Ovary (tissue), 9 donors: ENCODE data around the gene CYP2S1. TPM values are rescaled to one million over a fixed set of nuclear protein-coding genes. Genes with fewer than 3 reads are reported as not detected.

Experiments
- DNase-seq, 5 donors: peaks; one replicate each; pipeline ENCODE4 v3.0.0-alpha.2; 2019 to 2020
- H3K27ac ChIP-seq, 2 donors: fragments of 200-600 bp; one replicate each; pipeline versions ENCODE4 v1.5.1 to v1.8.0; 2019 to 2022
- H3K27me3 ChIP-seq: fragments of 200-600 bp; one replicate; pipeline ENCODE4 v1.8.0; 2022
- H3K36me3 ChIP-seq: fragments of 200-600 bp; sonication (generic); one replicate; pipeline ENCODE4 v1.5.1; 2019
- H3K4me1 ChIP-seq: one replicate; pipeline ENCODE4 v1.8.1; 2013; ENCODE audit warnings: mild to moderate bottlenecking, moderate library complexity; ENCODE audit not compliant: insufficient read depth
- H3K4me3 ChIP-seq: fragments of 200-600 bp; sonication (generic); one replicate; pipeline ENCODE4 v1.5.1; 2017
- H3K9me3 ChIP-seq, 2 donors: fragments of 200-600 bp in 1 of 2; sonication (generic) in 1 of 2; one replicate each; pipeline versions ENCODE4 v1.5.1 to v1.8.1; 2013 to 2019; ENCODE audit warnings: mild to moderate bottlenecking in 1 of 2, moderate library complexity in 1 of 2
- CTCF ChIP-seq, 3 donors: fragments of 450-650 bp in 2 of 3; fragments of 200-600 bp in 1 of 3; IDR thresholded peaks; one replicate each; pipeline versions ENCODE4 v1.5.1 to v1.8.0; 2016 to 2022; ENCODE audit warnings: antibody characterized with exemption in 3 of 3, mild to moderate bottlenecking in 1 of 3
- EP300 ChIP-seq: sonication (generic); formaldehyde crosslinking; IDR thresholded peaks from one replicate; pipeline ENCODE4 v1.6.1; 2017; ENCODE audit warnings: antibody characterized with exemption
- POLR2A ChIP-seq: fragments of 450-650 bp; IDR thresholded peaks from one replicate; pipeline ENCODE4 v1.6.1; 2017; ENCODE audit warnings: antibody characterized with exemption, mild to moderate bottlenecking, moderate library complexity
- WGBS, 3 donors: extraction: QIAGEN DNeasy Blood & Tissue Kit in 1 of 3; methylation state at CpG; one replicate each; pipeline versions ENCODE4 v1.1.5 to v1.1.7; 2013 to 2017; 5-methylcytosine and 5-hydroxymethylcytosine counted together
- intact Hi-C, 4 donors: fragments of 100-400 bp; cut with DNase I; formaldehyde crosslinking; loops; one replicate each; pipeline versions ENCODE4 v1.11.0 to v1.15.1; 2022 to 2023
- polyA plus RNA-seq, 2 donors: library from polyadenylated mRNA; stranded (reverse); fragments of 200-250 nt in 1 of 2; fragments of 350-450 nt in 1 of 2; fragmentation: Illumina TruSeq in 1 of 2; extraction: RNeasy Lipid Tissue Mini Kit (QIAGEN cat#74804) in 1 of 2; gene quantifications; one replicate each; pipeline ENCODE4 v1.2.3, GENCODE V29; 2013 to 2014
- total RNA-seq, 7 donors: library from RNA; depleted of rRNA in 2 of 7; stranded (reverse); fragments of >200 nt in 2 of 7; fragmentation: NEBNext Ultra II Directional in 3 of 7; extraction: Animal tissue kit (Norgen Biotek cat#: 25700) in 3 of 7; gene quantifications; one replicate each; pipeline versions ENCODE4 v1.1.0 to v1.2.4, GENCODE V29; 2016 to 2023
- donor health status: DM: no; HTN: no; CAD: no; lungs with moderate emphysema.
- donor health status: DM: no; HTN: no; CAD: no.
- donor health status: Bipolar disorder and iron deficiency.
- donor health status: DM: yes; HTN: yes; CAD: no.
- donor health status: DM: no; HTN: no; CAD: no.
- donor health status: DM: yes; HTN: yes; CAD: no.

Gene CYP2S1
- total and polyA plus RNA-seq, 9 donors = 0.15 to 6.9 (median 1.1) TPM

- H3K36me3 ChIP-seq = no peaks in the 10 kb centered on the region
- H3K27ac ChIP-seq = no peak overlapping the region
- H3K9me3 ChIP-seq = no peaks in the 10 kb centered on the region
- intact Hi-C loops = no loop called here
- H3K27me3 ChIP-seq = no peaks in the 10 kb centered on the region
- no peak for TF ChIP-seq EP300
- TF ChIP-seq POLR2A = no peak
- no peak for TF ChIP-seq CTCF (IDR thresholded peaks at IDR 0.05)
- H3K4me1 ChIP-seq = no peaks in the 10 kb centered on the region
- no peak overlapping the region for H3K4me3 ChIP-seq
- 84 to 85% (median 84%) methylated on average over 10 of the region's 10 CpGs for WGBS, 3 donors
- no peak for DNase-seq
Measured at GRCh38 chr19:41238244-41238643, 45.2 kb downstream of the CYP2S1 start.

- no peak for DNase-seq
- Histone ChIP-seq H3K27me3 (no peaks in the 10 kb centered on the region), H3K4me3 (no peak overlapping the region), H3K36me3 (no peaks in the 10 kb centered on the region), H3K4me1 (no peaks in the 10 kb centered on the region), H3K27ac (no peak overlapping the region), H3K9me3 (no peaks in the 10 kb centered on the region)
- WGBS, 3 donors = 83 to 95% (median 91%) methylated on average over 9 of the region's 9 CpGs
- intact Hi-C loops = no loop called here
- TF ChIP-seq POLR2A (no peak), EP300 (no peak), CTCF (IDR thresholded peaks at IDR 0.05) (no peak)
Measured at GRCh38 chr19:41239363-41239762, 46.3 kb downstream of the CYP2S1 start.

DNA sequence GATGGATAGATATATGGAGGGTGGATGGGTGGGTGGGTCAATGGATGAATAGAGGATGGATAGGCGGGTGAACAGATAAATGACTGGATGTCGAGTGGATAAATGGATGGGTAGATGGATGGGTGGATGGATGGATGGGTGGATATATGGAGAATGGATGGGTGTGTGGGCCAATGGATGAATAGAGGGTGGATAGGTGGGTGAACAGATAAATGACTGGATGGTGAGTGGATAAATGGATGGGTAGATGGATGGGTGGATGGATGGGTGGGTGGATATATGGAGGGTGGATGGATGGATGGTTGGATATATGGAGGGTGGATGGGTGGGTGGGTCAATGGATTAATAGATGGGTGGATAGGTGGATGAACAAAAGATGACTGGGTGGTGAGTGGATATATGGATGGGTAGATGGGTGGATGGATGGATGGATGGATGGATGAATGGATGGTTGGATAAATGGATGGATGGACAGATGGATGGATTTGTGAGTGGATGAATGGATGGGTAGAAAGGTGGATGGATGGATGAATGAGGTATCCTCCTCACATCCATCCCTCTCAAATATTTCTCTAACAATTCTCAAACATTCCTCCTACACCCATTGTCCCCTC lies 47.0 kb downstream of the CYP2S1 start:
- Histone ChIP-seq H3K27ac (no peak overlapping the region), H3K4me1 (no peaks in the 10 kb centered on the region), H3K36me3 (no peaks in the 10 kb centered on the region), H3K4me3 (no peak overlapping the region), H3K27me3 (no peaks in the 10 kb centered on the region), H3K9me3 (no peaks in the 10 kb centered on the region)
- DNase-seq = no peak
- TF ChIP-seq CTCF (IDR thresholded peaks at IDR 0.05) (no peak), EP300 (no peak), POLR2A (no peak)
- 64 to 100% (median 93%) methylated on average over 2 of the region's 2 CpGs for WGBS, 3 donors
- intact Hi-C loops = no loop called here

DNA sequence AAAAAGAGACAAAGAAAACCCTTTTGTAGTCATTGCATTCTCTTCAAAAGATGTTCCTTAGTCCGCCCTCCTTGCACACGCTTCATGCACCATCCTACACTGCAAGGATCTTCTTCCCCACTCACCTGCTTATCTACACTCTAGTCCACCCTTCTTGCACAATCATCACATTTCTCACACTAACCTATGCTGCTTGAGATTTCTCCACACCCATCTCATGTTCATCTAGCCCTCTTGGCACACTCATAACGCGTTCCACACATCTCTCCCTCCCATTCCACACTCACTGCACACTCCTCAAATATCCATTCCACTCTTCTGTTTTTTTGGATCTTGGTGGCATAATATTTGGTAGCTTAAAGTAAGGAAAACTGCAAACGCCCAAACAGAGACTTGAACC lies 48.8 kb downstream of the CYP2S1 start:
- intact Hi-C loops = no loop called here
- Histone ChIP-seq H3K27ac (no peak overlapping the region), H3K9me3 (no peaks in the 10 kb centered on the region), H3K4me3 (no peak overlapping the region), H3K36me3 (no peaks in the 10 kb centered on the region), H3K27me3 (no peaks in the 10 kb centered on the region), H3K4me1 (no peaks in the 10 kb centered on the region)
- DNase-seq = no peak
- WGBS, 3 donors = 77 to 88% (median 86%) methylated on average over 5 of the region's 5 CpGs
- TF ChIP-seq POLR2A = no peak
- no peak for TF ChIP-seq EP300
- no peak for TF ChIP-seq CTCF (IDR thresholded peaks at IDR 0.05)
